Natural killer cell (primary cell): ENCODE results near the gene APOA4. TPM values are rescaled to one million over a fixed set of nuclear protein-coding genes. Genes with fewer than 3 reads are reported as not detected.

Experiments
- ATAC-seq, 3 donors: fragments of 150-1000 bp in 2 of 3; fragments of 200-7000 bp in 1 of 3; cut with Tn5 transposase; 1 replicate in 1 of 3; 2 replicates in 2 of 3; pipeline ENCODE4 v1.10.0; 2021; ENCODE audit warnings: mild to moderate bottlenecking in 2 of 3, moderate library complexity in 2 of 3
- DNase-seq, 2 donors: peaks; one replicate each; pipeline versions ENCODE4 v3.0.0 to v3.0.0-alpha.2; 2013 to 2021; ENCODE audit warnings: mixed read lengths in 1 of 2
- H3K27ac ChIP-seq: one replicate; pipeline ENCODE4 v1.5.1; 2013; ENCODE audit warnings: mild to moderate bottlenecking, low read length
- H3K27me3 ChIP-seq: one replicate; pipeline ENCODE4 v1.6.1; 2013; ENCODE audit warnings: low read length; ENCODE audit not compliant: control insufficient read depth, insufficient read depth
- H3K36me3 ChIP-seq: one replicate; pipeline ENCODE4 v1.6.1; 2013; ENCODE audit warnings: low read length; ENCODE audit not compliant: control insufficient read depth, insufficient read depth
- H3K4me1 ChIP-seq: one replicate; pipeline ENCODE4 v1.6.1; 2013; ENCODE audit warnings: low read length; ENCODE audit not compliant: control insufficient read depth, insufficient read depth
- H3K4me3 ChIP-seq: one replicate; pipeline ENCODE4 v1.5.1; 2013; ENCODE audit warnings: low read length
- H3K9me3 ChIP-seq: one replicate; pipeline ENCODE4 v1.6.1; 2013; ENCODE audit warnings: low read length; ENCODE audit not compliant: control insufficient read depth, insufficient read depth
- H3K27ac Mint-ChIP-seq, 2 donors: one replicate each; pipeline ENCODE4 v1.8.0; 2022; ENCODE audit warnings: mild to moderate bottlenecking in 2 of 2, mixed read lengths in 2 of 2, moderate library complexity in 1 of 2
- H3K27me3 Mint-ChIP-seq, 2 donors: one replicate each; pipeline ENCODE4 v1.8.0; 2022; ENCODE audit warnings: low read depth in 2 of 2, mixed read lengths in 2 of 2
- H3K36me3 Mint-ChIP-seq: one replicate; pipeline ENCODE4 v1.8.0; 2022; ENCODE audit warnings: mixed read lengths
- H3K4me1 Mint-ChIP-seq, 2 donors: one replicate each; pipeline ENCODE4 v1.8.0; 2022; ENCODE audit warnings: mixed read lengths in 2 of 2
- H3K4me3 Mint-ChIP-seq: one replicate; pipeline ENCODE4 v1.8.0; 2022; ENCODE audit warnings: mild to moderate bottlenecking, moderate library complexity, mixed read lengths
- H3K9me3 Mint-ChIP-seq, 2 donors: one replicate each; pipeline ENCODE4 v1.8.0; 2022; ENCODE audit warnings: mixed read lengths in 2 of 2
- WGBS: methylation state at CpG from one replicate; pipeline ENCODE4 v1.1.7; 2013; ENCODE audit warnings: missing lambda C conversion rate; ENCODE audit not compliant: insufficient coverage; 5-methylcytosine and 5-hydroxymethylcytosine counted together
- intact Hi-C: fragments of 100-400 bp; cut with micrococcal nuclease; formaldehyde crosslinking; loops from one replicate; pipeline ENCODE4 v1.14.2; 2022
- total RNA-seq, 4 donors: library from RNA; stranded (reverse); fragments of 120-200 nt in 1 of 4; gene quantifications; one replicate each; pipeline versions ENCODE4 v1.2.3 to v1.2.4, GENCODE V29; 2013 to 2022
- TF ChIP-seq, protein P1 (sequence below): fragments of 200-600 bp; IDR thresholded peaks from one replicate; pipeline ENCODE4 v1.8.0; 2022; ENCODE audit warnings: antibody characterized with exemption

The APOA4 gene
- total RNA-seq, 3 donors from 2014 or later (not counting 1 experiment from before 2014, with no cell fraction given), result not detected

DNA sequence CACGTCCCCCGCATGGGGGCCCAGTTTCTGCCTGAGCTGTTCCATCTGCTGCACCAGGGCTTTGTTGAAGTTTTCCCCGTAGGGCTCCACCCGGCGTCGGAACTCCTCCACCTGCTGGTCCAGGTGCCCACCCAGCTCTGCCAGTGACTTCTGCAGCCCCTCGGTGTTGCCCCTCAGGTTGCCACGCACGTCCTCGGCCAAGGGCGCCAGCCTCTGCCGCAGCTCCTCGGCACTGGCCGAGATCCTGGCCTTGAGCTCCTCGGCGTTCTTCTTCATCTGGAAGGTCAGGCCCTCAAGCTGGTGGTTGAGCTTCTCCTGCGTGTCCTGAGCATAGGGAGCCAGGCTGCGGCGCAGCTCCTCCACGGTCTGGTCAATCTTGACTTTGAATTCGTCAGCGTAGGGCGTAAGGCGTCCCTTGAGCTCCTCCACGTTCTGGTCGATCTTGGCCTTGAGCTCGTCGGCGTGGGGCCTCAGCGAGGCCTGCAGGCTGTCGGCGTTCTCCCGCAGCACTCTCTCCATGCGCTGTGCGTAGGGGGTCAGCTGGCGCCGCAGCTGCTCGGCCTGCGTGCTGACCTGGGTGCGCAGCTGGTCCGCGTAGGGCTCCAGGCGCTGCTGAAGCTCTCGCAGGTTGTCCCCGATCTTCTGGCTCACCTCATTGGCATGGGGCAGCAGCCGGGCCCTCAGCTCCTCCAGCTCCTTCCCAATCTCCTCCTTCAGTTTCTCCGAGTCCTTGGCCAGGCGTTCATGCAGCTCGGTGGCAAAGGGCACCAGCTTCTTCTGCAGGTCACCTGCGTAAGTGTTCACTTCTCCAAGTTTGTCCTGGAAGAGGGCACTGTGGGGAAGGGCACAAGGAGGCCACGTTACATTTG, 1.8 kb downstream of the APOA4 start:
- Mint-ChIP-seq H3K36me3 (no peaks in the 10 kb centered on the region), H3K27me3 (no peaks in the 10 kb centered on the region), H3K4me1 (no peaks in the 10 kb centered on the region), H3K4me3 (no peak overlapping the region), H3K9me3 (no peaks in the 10 kb centered on the region), H3K27ac (no peak overlapping the region)
- Histone ChIP-seq H3K27me3 (no peaks in the 10 kb centered on the region), H3K9me3 (no peaks in the 10 kb centered on the region), H3K36me3 (no peaks in the 10 kb centered on the region), H3K27ac (no peak overlapping the region), H3K4me3 (no peak overlapping the region), H3K4me1 (no peaks in the 10 kb centered on the region)
- TF ChIP-seq, protein P1, sequence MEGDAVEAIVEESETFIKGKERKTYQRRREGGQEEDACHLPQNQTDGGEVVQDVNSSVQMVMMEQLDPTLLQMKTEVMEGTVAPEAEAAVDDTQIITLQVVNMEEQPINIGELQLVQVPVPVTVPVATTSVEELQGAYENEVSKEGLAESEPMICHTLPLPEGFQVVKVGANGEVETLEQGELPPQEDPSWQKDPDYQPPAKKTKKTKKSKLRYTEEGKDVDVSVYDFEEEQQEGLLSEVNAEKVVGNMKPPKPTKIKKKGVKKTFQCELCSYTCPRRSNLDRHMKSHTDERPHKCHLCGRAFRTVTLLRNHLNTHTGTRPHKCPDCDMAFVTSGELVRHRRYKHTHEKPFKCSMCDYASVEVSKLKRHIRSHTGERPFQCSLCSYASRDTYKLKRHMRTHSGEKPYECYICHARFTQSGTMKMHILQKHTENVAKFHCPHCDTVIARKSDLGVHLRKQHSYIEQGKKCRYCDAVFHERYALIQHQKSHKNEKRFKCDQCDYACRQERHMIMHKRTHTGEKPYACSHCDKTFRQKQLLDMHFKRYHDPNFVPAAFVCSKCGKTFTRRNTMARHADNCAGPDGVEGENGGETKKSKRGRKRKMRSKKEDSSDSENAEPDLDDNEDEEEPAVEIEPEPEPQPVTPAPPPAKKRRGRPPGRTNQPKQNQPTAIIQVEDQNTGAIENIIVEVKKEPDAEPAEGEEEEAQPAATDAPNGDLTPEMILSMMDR, result no peak
- DNase-seq (no peak), ATAC-seq (no peak)
- 95% methylated on average over 51 of the region's 51 CpGs for WGBS
- intact Hi-C loops, result no loop called here

DNA sequence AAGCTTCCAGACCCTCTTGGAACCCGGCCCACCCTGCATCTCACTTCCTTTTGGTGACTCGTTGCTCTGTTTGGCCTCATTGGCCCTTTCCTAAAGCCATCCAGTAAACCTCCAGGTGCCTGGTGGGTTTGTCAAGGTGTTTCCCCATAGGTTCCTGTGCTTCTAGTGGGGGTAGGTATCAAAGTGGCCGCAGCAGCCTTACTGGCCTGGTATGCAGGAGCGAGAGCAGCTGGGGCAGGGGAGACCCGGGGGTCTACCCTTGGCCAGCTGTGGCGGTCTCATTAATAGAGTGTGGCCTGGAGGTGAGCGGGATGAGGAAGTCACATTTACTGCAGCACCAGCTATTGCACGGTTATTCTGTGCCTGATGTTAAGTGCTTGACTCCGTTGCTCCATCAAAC, 4.1 kb downstream of the APOA4 start:
- Mint-ChIP-seq H3K27me3 (no peaks in the 10 kb centered on the region), H3K9me3 (no peaks in the 10 kb centered on the region), H3K4me3 (no peak overlapping the region), H3K27ac (no peak overlapping the region), H3K36me3 (no peaks in the 10 kb centered on the region), H3K4me1 (no peaks in the 10 kb centered on the region)
- TF ChIP-seq, protein P1, result no peak
- H3K4me1 ChIP-seq, result no peaks in the 10 kb centered on the region
- WGBS, result 90% methylated on average over 9 of the region's 9 CpGs
- intact Hi-C loops, result no loop called here
- ATAC-seq (no peak), DNase-seq (no peak)
- no peak overlapping the region for H3K4me3 ChIP-seq
- H3K9me3 ChIP-seq, result no peaks in the 10 kb centered on the region
- no peaks in the 10 kb centered on the region for H3K36me3 ChIP-seq
- no peaks in the 10 kb centered on the region for H3K27me3 ChIP-seq
- no peak overlapping the region for H3K27ac ChIP-seq

DNA sequence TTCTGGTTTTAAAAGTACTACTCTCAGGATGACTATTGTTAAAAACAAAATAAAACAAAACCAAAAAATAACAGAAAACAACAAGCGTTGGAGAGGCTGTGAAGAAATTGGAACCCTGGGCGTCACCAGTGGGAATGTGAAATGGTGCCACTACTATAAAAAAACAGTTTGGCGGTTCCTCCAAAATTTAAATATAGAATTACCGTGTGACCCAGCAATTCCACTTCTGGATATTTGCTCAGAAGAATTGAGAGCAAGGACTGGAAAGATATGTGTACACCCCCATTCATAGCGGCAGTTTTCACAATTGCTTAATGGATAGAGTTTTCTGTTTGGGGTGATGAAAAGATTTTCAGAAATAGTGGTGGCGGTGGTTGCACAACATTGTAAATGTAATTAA, 8.6 kb downstream of the APOA4 start:
- H3K36me3 Mint-ChIP-seq, result no peaks in the 10 kb centered on the region
- 86% methylated on average over 5 of the region's 6 CpGs for WGBS
- no peak overlapping the region for H3K4me3 ChIP-seq
- DNase-seq (no peak), ATAC-seq (no peak)
- no peaks in the 10 kb centered on the region for H3K36me3 ChIP-seq
- H3K4me3 Mint-ChIP-seq, result no peak overlapping the region
- no peak overlapping the region for H3K27ac Mint-ChIP-seq
- H3K27me3 ChIP-seq, result no peaks in the 10 kb centered on the region
- no peak overlapping the region for H3K27ac ChIP-seq
- H3K27me3 Mint-ChIP-seq, result no peaks in the 10 kb centered on the region
- H3K9me3 ChIP-seq, result no peaks in the 10 kb centered on the region
- no peaks in the 10 kb centered on the region for H3K9me3 Mint-ChIP-seq
- TF ChIP-seq, protein P1, result no peak
- intact Hi-C loops, result no loop called here
- no peaks in the 10 kb centered on the region for H3K4me1 ChIP-seq
- no peaks in the 10 kb centered on the region for H3K4me1 Mint-ChIP-seq
